ENCODE measurements around the gene PVRIG.
A peak's percentile ranks its signal among the peaks of the same experiment; 100 is the strongest.
"Not testable (repeated sequence)": the region's sequence is repeated elsewhere in the genome, so short reads cannot be mapped to it uniquely, and the experiment has no call there.

Gene PVRIG

GRCh38 chr7:100190048-100190711 is 29.6 kb upstream of the PVRIG start:
- no peaks in the 10 kb centered on the region for H3K9me2 ChIP-seq (replicated peaks; ENCODE audit: insufficient read depth, low read length)
- no peaks in the 10 kb centered on the region for H3K79me2 ChIP-seq (ENCODE audit: insufficient read depth, low read length)
- H3K36me3 ChIP-seq (ENCODE audit: low read length): no peaks in the 10 kb centered on the region
- no peaks in the 10 kb centered on the region for H3K9me3 ChIP-seq (ENCODE audit: insufficient read depth, low read length)
- H3K27me3 ChIP-seq (ENCODE audit: low read length): no peaks in the 10 kb centered on the region
- H3F3A ChIP-seq (ENCODE audit: insufficient read depth): peaks cover 50% of the 10 kb centered on the region
- TF ChIP-seq EZH2phosphoT487 (conservative IDR thresholded peaks at IDR 0.05; ENCODE audit: low read length) (no peak), CTCF (IDR thresholded peaks at IDR 0.05; ENCODE audit: insufficient read depth, low read length, poor library complexity, severe bottlenecking) (peak; percentile 81)
- H4K20me1 ChIP-seq (ENCODE audit: low read depth, low read length): no peaks in the 10 kb centered on the region
- H3K4me2 ChIP-seq (ENCODE audit: low read depth, low read length, poor library complexity, severe bottlenecking): peak overlapping the region; percentile 62
- H2AFZ ChIP-seq (ENCODE audit: low read depth, low read length, severe bottlenecking): peak overlapping the region; percentile 39
- peak overlapping the region; percentile 52 for H3K9ac ChIP-seq (ENCODE audit: low read length)
- H3K27ac ChIP-seq (ENCODE audit: low read depth, low read length): peak overlapping the region; percentile 94
- H3K4me3 ChIP-seq (ENCODE audit: insufficient read depth, low read length, poor library complexity, severe bottlenecking): peak overlapping the region; percentile 24

DNA sequence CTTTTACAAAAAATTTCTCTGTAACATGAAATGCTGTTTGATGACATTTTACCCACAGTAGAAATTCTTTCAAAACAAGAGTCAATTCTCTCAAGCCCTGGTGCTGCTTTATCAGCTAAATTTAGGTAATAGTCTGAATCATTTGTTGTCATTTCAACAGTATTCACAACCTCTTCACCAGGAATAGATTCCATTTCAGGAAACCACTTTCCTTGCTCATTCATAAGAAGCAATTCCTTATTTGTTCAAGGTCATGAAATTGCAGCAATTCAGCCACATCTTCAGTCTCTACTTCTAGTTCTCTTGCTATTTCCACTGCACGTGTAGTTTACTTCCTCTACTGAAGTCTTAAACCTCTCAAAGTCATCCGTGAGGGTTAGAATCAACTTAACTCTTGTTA is 28.0 kb upstream of the PVRIG start:
- Histone ChIP-seq H3K9ac (ENCODE audit: low read length) (peak overlapping the region; percentile 52), H3K27me3 (ENCODE audit: low read length) (no peaks in the 10 kb centered on the region), H3K79me2 (ENCODE audit: insufficient read depth, low read length) (no peaks in the 10 kb centered on the region), H3K9me3 (ENCODE audit: insufficient read depth, low read length) (no peaks in the 10 kb centered on the region), H3F3A (ENCODE audit: insufficient read depth) (peaks cover 56% of the 10 kb centered on the region), H4K20me1 (ENCODE audit: low read depth, low read length) (no peaks in the 10 kb centered on the region), H3K36me3 (ENCODE audit: low read length) (no peaks in the 10 kb centered on the region), H3K27ac (ENCODE audit: low read depth, low read length) (peak overlapping the region; percentile 94), H3K4me2 (ENCODE audit: low read depth, low read length, poor library complexity, severe bottlenecking) (peak overlapping the region; percentile 62), H3K9me2 (replicated peaks; ENCODE audit: insufficient read depth, low read length) (no peaks in the 10 kb centered on the region), H2AFZ (ENCODE audit: low read depth, low read length, severe bottlenecking) (peak overlapping the region; percentile 21), H3K4me3 (ENCODE audit: insufficient read depth, low read length, poor library complexity, severe bottlenecking) (no peak overlapping the region)
- TF ChIP-seq EZH2phosphoT487 (conservative IDR thresholded peaks at IDR 0.05; ENCODE audit: low read length) (no peak), CTCF (IDR thresholded peaks at IDR 0.05; ENCODE audit: insufficient read depth, low read length, poor library complexity, severe bottlenecking) (no peak)

- Histone ChIP-seq H3K4me2 (ENCODE audit: low read depth, low read length, poor library complexity, severe bottlenecking) (peak overlapping the region; percentile 62), H2AFZ (ENCODE audit: low read depth, low read length, severe bottlenecking) (peak overlapping the region; percentile 21), H3K27ac (ENCODE audit: low read depth, low read length) (peak overlapping the region; percentile 94), H3K9ac (ENCODE audit: low read length) (peak overlapping the region; percentile 52), H3F3A (ENCODE audit: insufficient read depth) (peaks cover 56% of the 10 kb centered on the region)
- H3K36me3 ChIP-seq (ENCODE audit: low read length); H3K4me3 ChIP-seq (ENCODE audit: insufficient read depth, low read length, poor library complexity, severe bottlenecking); H3K9me2 ChIP-seq (replicated peaks; ENCODE audit: insufficient read depth, low read length); H3K79me2 ChIP-seq (ENCODE audit: insufficient read depth, low read length); H3K9me3 ChIP-seq (ENCODE audit: insufficient read depth, low read length); H4K20me1 ChIP-seq (ENCODE audit: low read depth, low read length); H3K27me3 ChIP-seq (ENCODE audit: low read length): not testable (repeated sequence)
Measured at GRCh38 chr7:100192281-100192862, 27.4 kb upstream of the PVRIG start.

- H3K9me3 ChIP-seq (ENCODE audit: insufficient read depth, low read length): no peaks in the 10 kb centered on the region
- H2AFZ ChIP-seq (ENCODE audit: low read depth, low read length, severe bottlenecking): peak overlapping the region; percentile 21
- no peak overlapping the region for H3K4me3 ChIP-seq (ENCODE audit: insufficient read depth, low read length, poor library complexity, severe bottlenecking)
- H3K9ac ChIP-seq (ENCODE audit: low read length): peak overlapping the region; percentile 52
- peaks cover 56% of the 10 kb centered on the region for H3F3A ChIP-seq (ENCODE audit: insufficient read depth)
- no peaks in the 10 kb centered on the region for H3K36me3 ChIP-seq (ENCODE audit: low read length)
- H3K4me2 ChIP-seq (ENCODE audit: low read depth, low read length, poor library complexity, severe bottlenecking): peak overlapping the region; percentile 62
- no peaks in the 10 kb centered on the region for H3K9me2 ChIP-seq (replicated peaks; ENCODE audit: insufficient read depth, low read length)
- no peak for TF ChIP-seq CTCF (IDR thresholded peaks at IDR 0.05; ENCODE audit: insufficient read depth, low read length, poor library complexity, severe bottlenecking)
- no peaks in the 10 kb centered on the region for H3K79me2 ChIP-seq (ENCODE audit: insufficient read depth, low read length)
- no peaks in the 10 kb centered on the region for H4K20me1 ChIP-seq (ENCODE audit: low read depth, low read length)
- H3K27me3 ChIP-seq (ENCODE audit: low read length): no peaks in the 10 kb centered on the region
- H3K27ac ChIP-seq (ENCODE audit: low read depth, low read length): peak overlapping the region; percentile 94
Measured at GRCh38 chr7:100192969-100193368, 26.8 kb upstream of the PVRIG start.
